ENCODE results near the gene PRTG. TPM values are rescaled to one million over a fixed set of nuclear protein-coding genes. Genes with fewer than 3 reads are reported as not detected.

Gene PRTG
- total RNA-seq, 4 donors from 2014 or later, result 2.1 to 12.8 (median 7.7) TPM

GRCh38 chr15:55703873-55704301 is 39.1 kb downstream of the PRTG start:
- DNase-seq (ENCODE audit: low spot score in 2 of 2), result no peak
- H3K4me1 ChIP-seq, result no peaks in the 10 kb centered on the region
- H3K36me3 ChIP-seq, result no peaks in the 10 kb centered on the region
- WGBS, 2 donors, result 24 to 40% methylated on average over 2 of the region's 2 CpGs
- no peak overlapping the region for H3K27ac ChIP-seq
- H3K4me3 ChIP-seq, result no peak overlapping the region
- H3K27me3 ChIP-seq, result no peaks in the 10 kb centered on the region
- TF ChIP-seq POLR2A (IDR thresholded peaks at IDR 0.05) (no peak), EP300 (IDR thresholded peaks at IDR 0.05) (no peak), CTCF (IDR thresholded peaks at IDR 0.05) (no peak)
- H3K9me3 ChIP-seq, result no peaks in the 10 kb centered on the region

- Histone ChIP-seq H3K9me3 (no peaks in the 10 kb centered on the region), H3K4me1 (no peaks in the 10 kb centered on the region), H3K36me3 (no peaks in the 10 kb centered on the region), H3K27me3 (no peaks in the 10 kb centered on the region), H3K27ac (no peak overlapping the region), H3K4me3 (no peak overlapping the region)
- 91 to 96% methylated on average over 6 of the region's 6 CpGs for WGBS, 2 donors
- TF ChIP-seq EP300 (IDR thresholded peaks at IDR 0.05), result no peak
- no peak for TF ChIP-seq CTCF (IDR thresholded peaks at IDR 0.05)
- TF ChIP-seq POLR2A (IDR thresholded peaks at IDR 0.05), result no peak
- no peak for DNase-seq (ENCODE audit: low spot score in 2 of 2)
Measured at GRCh38 chr15:55700876-55701275, 42.1 kb downstream of the PRTG start.

GRCh38 chr15:55698653-55699052 is 44.3 kb downstream of the PRTG start:
- Histone ChIP-seq H3K4me3 (no peak overlapping the region), H3K27ac (no peak overlapping the region), H3K9me3 (no peaks in the 10 kb centered on the region), H3K27me3 (no peaks in the 10 kb centered on the region), H3K4me1 (no peaks in the 10 kb centered on the region), H3K36me3 (no peaks in the 10 kb centered on the region)
- no peak for TF ChIP-seq EP300 (IDR thresholded peaks at IDR 0.05)
- TF ChIP-seq POLR2A (IDR thresholded peaks at IDR 0.05), result no peak
- TF ChIP-seq CTCF (IDR thresholded peaks at IDR 0.05), result no peak
- WGBS, 2 donors, result 93 to 94% methylated on average over 4 of the region's 4 CpGs
- DNase-seq (ENCODE audit: low spot score in 2 of 2), result no peak

- no peak for TF ChIP-seq EP300 (IDR thresholded peaks at IDR 0.05)
- no peak for TF ChIP-seq CTCF (IDR thresholded peaks at IDR 0.05)
- no peak for TF ChIP-seq POLR2A (IDR thresholded peaks at IDR 0.05)
- H3K27me3 ChIP-seq, result no peaks in the 10 kb centered on the region
- no peak for DNase-seq (ENCODE audit: low spot score in 2 of 2)
- no peak overlapping the region for H3K27ac ChIP-seq
- WGBS, 2 donors, result 90 to 91% methylated on average over 3 of the region's 3 CpGs
- no peaks in the 10 kb centered on the region for H3K9me3 ChIP-seq
- H3K4me1 ChIP-seq, result no peaks in the 10 kb centered on the region
- no peak overlapping the region for H3K4me3 ChIP-seq
- H3K36me3 ChIP-seq, result no peaks in the 10 kb centered on the region
Measured at GRCh38 chr15:55696221-55696620, 46.7 kb downstream of the PRTG start.

- no peak for TF ChIP-seq CTCF (IDR thresholded peaks at IDR 0.05)
- TF ChIP-seq POLR2A (IDR thresholded peaks at IDR 0.05), result no peak
- TF ChIP-seq EP300 (IDR thresholded peaks at IDR 0.05), result no peak
- DNase-seq (ENCODE audit: low spot score in 2 of 2), result no peak
- H3K9me3 ChIP-seq, result no peaks in the 10 kb centered on the region
Measured at GRCh38 chr15:55695432-55695831, 47.5 kb downstream of the PRTG start.

More at GRCh38 chr15:55695432-55695831, 47.5 kb downstream of the PRTG start:
- Histone ChIP-seq H3K27ac (no peak overlapping the region), H3K27me3 (no peaks in the 10 kb centered on the region), H3K36me3 (no peaks in the 10 kb centered on the region), H3K4me1 (no peaks in the 10 kb centered on the region), H3K4me3 (no peak overlapping the region)
- WGBS, 2 donors, result 58 to 60% methylated on average over 8 of the region's 8 CpGs
